NCI-H2081 treated with DMSO at 0.1 percent for 48 hours (cell line): ENCODE results near the gene ZBTB7C.

Experiments
- DNase-seq: peaks from one replicate; lab custom pipeline; 2025; lab: John Stamatoyannopoulos, UW

The ZBTB7C gene

DNA sequence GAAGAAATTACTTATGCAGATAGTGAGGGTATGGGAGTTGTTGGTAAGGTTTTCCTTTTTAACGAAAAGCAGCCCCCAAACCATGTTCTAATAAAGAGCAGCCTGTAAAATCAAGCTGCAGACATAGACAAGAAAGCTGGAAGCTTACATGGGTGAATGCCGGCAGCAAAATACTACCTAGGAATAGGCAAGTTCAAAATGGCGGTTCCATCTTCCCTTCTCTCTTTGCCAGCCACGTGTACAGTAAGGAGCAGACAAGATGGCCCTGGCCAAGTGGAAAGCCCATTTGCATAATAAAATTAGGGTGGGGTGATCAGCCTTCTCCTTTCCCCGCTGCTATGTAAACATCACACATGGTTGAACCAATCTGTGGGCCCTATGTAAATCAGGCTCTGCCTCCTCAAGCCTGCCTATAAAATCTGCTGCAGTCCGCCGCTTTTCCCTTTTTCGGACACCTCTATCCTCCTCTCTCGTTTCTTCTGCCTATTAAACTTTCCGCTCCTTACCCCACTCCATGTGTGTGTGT is 155.0 kb downstream of the ZBTB7C start:
- no peak for DNase-seq

DNA sequence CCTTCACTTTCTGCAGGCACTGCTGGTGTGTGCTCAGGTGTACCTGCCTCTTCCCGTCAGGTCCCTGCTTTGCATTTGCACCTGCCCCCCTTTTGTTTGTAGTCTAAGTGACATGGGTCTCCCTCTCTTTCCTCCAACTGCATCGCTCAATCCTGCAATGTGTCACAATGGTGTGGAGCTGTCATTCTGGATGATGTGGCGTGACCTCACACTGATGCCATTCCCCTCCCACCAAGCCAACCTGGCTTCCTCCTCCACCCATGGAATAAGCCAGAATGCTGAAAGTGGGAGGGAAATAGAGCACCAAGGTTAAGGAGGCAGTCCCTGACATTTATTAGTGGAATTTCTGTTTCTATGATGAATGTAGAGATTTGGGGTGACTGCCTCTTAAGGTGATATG is 156.7 kb downstream of the ZBTB7C start:
- no peak for DNase-seq

DNA sequence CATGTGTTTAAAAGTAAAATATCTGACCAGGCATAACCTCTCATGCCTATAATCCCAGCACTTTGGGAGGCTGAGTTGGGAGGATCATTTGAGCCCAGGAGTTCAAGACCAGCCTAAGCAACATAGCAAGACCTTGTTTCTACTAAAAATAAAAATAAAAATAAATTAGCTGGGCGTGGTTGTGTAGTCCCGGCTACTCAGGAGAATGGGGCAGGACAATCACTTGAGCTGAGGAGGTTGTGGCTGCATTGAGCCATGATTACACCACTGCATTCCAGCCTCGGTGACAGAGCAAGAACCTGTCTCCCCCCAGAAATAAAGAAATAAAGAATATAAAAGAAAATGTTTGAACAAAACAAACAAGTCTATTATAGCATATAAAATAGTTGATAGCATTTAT is 158.3 kb downstream of the ZBTB7C start:
- DNase-seq: no peak

- no peak for DNase-seq
Observed at GRCh38 chr18:48250362-48250907, 158.7 kb downstream of the ZBTB7C start.

- no peak for DNase-seq
Observed at GRCh38 chr18:48249854-48250253, 159.3 kb downstream of the ZBTB7C start.

DNA sequence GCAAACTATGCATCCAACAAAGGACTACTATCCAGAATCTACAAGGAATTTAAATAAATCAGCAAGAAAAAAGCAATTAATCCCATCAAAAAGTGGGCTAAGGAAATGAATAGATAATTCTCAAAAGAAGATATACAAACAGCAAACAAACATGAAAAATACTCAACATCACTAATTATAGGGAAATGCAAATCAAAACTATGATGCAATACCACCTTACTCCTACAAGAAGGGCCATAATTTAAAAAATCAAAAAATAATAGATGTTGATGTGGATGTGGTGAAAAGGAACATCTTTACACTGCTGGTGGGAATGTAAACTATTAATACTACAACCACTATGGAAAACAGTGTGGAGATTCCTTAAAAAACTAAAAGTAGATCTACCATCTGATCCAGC is 164.7 kb downstream of the ZBTB7C start:
- no peak for DNase-seq

- DNase-seq: no peak
Observed at GRCh38 chr18:48238636-48239035, 170.5 kb downstream of the ZBTB7C start.

- no peak for DNase-seq
Observed at GRCh38 chr18:48238206-48238605, 171.0 kb downstream of the ZBTB7C start.

DNA sequence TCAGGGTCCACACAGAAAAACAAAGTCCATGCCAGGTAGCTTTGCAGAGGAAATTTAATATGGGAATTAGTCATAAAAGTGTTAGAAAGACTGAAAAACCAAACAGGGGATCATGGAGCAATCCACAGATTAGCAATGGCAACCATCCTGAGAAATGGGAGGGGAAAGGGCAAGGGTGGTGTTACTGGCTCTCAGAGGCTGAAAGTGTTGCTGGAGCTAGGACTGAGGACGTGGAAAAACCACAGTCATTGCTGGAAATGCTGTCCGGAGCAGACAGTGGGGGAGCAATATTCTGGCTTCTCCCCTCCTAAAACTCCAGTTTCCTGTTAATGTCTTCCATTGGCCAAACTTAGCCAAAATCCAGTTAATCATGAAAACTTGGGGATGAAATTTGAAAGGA is 172.4 kb downstream of the ZBTB7C start:
- DNase-seq: no peak

GRCh38 chr18:48230467-48231113 is 178.6 kb downstream of the ZBTB7C start:
- no peak for DNase-seq

GRCh38 chr18:48229552-48229981 is 179.6 kb downstream of the ZBTB7C start:
- DNase-seq: no peak

DNA sequence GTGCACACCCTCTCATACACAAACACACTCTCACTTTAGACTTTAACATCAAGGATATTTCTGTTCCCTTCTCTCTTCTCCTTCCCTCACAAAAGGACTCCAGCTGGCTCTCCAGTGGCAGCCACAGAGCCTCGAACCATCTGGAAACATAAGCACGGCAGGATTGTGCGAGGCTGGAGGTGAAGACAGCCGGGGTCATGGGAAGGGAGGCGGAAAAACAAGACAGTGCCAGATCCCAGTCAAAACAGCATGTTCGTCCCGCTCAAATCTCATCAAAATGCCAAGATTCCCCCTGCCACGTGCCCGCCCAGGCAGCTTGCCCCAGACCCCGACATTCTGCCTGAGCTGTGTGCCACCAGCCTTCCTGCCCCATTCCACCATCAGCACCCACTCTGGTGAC is 180.3 kb downstream of the ZBTB7C start:
- DNase-seq: no peak

- DNase-seq: no peak
Observed at GRCh38 chr18:48228301-48228715, 180.9 kb downstream of the ZBTB7C start.

- DNase-seq: no peak
Observed at GRCh38 chr18:48227206-48227605, 182.0 kb downstream of the ZBTB7C start.

GRCh38 chr18:48226401-48226800 is 182.8 kb downstream of the ZBTB7C start:
- DNase-seq: no peak

DNA sequence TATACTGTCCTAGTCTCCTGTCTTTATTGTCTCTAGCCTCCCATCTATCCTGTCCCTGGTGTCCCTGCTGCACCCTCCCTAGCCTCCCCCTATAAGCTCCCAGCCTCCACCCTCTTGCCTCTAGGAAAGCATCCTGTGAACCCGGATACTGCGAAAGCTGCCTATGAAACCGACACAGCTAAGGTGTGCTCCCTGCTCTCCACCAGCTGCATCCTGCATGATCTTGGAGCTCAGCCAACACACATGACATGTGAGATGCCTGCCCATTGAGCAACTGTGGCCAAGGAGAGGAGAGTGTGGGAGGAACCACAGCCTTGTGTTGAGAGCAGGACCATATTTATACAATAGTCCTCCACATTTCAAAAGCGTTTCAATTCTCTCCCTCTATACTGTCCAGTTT is 187.1 kb downstream of the ZBTB7C start:
- DNase-seq: peak; percentile 77

- no peak for DNase-seq
Observed at GRCh38 chr18:48219810-48220499, 189.2 kb downstream of the ZBTB7C start.

- DNase-seq: no peak
Observed at GRCh38 chr18:48219037-48219809, 190.0 kb downstream of the ZBTB7C start.

DNA sequence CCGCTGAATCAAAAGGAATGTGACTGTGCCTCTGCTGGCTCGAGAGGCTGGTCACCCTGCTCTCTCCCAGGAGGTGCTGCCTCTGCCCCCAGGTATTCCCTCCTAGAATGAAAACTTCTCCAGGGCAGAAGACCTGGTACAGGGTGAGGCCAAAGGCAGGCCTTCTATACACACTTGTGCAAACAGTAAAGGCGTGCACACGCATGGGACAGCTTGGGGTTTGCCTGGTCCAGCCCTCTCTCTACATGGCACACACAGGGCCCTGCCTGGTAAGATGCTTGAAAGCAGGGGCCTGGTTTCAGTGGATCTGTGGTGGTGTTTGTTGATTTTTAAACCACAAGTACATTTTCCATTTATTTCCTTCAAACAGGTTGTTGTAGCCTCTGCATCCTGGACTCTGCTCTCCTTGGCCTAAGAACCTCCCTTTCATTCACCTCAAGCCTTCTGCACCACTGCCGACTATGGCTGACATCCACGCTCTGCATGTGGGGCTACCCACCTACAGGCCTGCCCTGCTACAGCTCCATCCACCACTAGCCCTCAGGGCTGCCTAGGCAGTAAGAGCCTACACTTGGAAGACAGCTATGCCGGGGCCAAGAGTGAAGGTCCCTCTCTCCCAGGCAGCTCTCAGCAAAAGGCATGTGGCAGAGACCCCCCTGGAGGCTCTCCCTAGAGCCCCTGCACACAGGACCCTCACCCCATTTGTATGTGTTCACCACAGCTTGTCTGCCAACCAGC is 190.7 kb downstream of the ZBTB7C start:
- no peak for DNase-seq

DNA sequence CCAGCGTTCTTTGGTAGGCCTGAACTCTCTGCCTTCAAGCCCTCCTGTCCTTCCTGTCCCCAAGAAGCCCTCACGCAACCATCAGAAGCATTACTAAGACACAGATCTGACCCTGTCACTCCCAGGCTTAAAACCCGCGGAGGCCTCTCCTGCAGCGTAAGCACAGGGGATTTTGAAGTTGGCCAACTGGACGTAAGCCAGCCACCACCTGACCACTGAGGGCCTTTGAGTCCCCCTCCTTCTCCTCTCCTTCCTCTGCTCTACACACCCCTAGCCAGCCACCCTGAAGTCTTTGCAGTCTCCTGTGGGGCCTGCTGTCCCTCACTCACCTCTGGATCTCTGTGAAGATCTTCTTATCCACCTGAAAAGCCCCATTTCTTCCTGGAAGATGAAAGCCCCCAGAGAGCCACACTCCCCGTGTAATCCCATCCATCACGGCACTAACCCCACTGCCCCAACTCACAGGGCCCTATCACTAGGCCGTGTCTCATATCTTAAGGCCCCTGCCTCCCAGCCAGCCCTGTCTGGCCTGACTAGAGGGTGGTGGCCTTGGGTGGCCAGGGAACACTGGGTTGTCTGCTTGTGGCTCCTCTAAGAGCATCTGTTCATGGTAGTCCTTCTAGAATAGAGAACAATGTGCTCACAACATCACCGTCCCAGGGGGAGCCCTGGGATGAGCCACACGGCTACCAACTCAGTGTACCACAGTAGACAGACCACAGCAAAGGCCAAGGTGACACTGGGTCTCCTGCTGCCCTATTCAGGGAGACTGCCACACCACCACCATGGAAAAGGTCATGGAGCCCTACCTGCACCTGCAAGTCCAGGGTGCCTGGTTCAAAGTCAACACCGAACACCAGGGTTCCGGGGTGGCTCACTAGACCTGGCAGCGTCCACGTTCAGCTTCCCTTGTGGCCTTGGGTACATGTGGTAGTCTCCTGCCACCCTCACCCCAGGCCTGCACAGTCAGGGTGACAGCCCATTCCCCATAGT is 191.6 kb downstream of the ZBTB7C start:
- no peak for DNase-seq
